SK-N-SH (cell line): ENCODE results near the gene SPATA19. TPM values are rescaled to one million over a fixed set of nuclear protein-coding genes. Genes with fewer than 3 reads are reported as not detected.

ENCODE experiments used
- CTCF ChIA-PET: fragments of 300-600, 350-600 bp; formaldehyde crosslinking; extraction: SDS; loops from one replicate; lab custom pipeline; 2021; lab: Yijun Ruan, JAX
- POLR2A ChIA-PET: fragments of 350-600 bp; sonication (Branson Sonifier 250); formaldehyde crosslinking; extraction: SDS; loops from one replicate; lab custom pipeline; 2020; ENCODE audit warnings: antibody characterized with exemption, inconsistent platforms; lab: Yijun Ruan, JAX
- DNase-seq: peaks from one replicate; pipeline ENCODE4 v3.0.0; 2012
- H2AFZ ChIP-seq: fragments of 200-600 bp; sonication (generic); 2 replicates; pipeline ENCODE4 v1.8.1; 2016; ENCODE audit warnings: antibody characterized with exemption, mild to moderate bottlenecking, low read depth
- H3F3A ChIP-seq: fragments of 200-600 bp; sonication (generic); replicated peaks from 2 replicates; pipeline ENCODE3; 2016; ENCODE audit warnings: antibody characterized with exemption, mild to moderate bottlenecking; ENCODE audit not compliant: insufficient read depth
- H3K27ac ChIP-seq, 2 experiments: fragments of 200-500 bp in 1 of 2; fragments of 200-600 bp in 1 of 2; sonication (Bioruptor generic) in 1 of 2; sonication (generic), shearing (Covaris generic) in 1 of 2; 2 replicates each; pipeline versions ENCODE4 v1.5.1 to v1.6.1; 2014 to 2016; ENCODE audit warnings: low read depth in 2 of 2, inconsistent platforms in 1 of 2, low read length in 1 of 2, mild to moderate bottlenecking in 1 of 2, mixed read lengths in 1 of 2
- H3K27me3 ChIP-seq: fragments of 200-600 bp; sonication (generic), shearing (Covaris generic); 2 replicates; pipeline ENCODE4 v1.6.1; 2016; ENCODE audit warnings: mixed run types; ENCODE audit not compliant: insufficient read depth
- H3K36me3 ChIP-seq, 2 experiments: fragments of 200-500 bp in 1 of 2; fragments of 200-600 bp in 1 of 2; sonication (Bioruptor generic) in 1 of 2; sonication (generic) in 1 of 2; replicated peaks in 1 of 2; 2 replicates each; pipeline versions ENCODE3 to v1.5.1; 2014 to 2016; ENCODE audit warnings: low read length in 1 of 2, mild to moderate bottlenecking in 1 of 2; ENCODE audit not compliant: insufficient read depth in 2 of 2, control insufficient read depth in 1 of 2
- H3K4me1 ChIP-seq, 2 experiments: fragments of 200-500 bp in 1 of 2; fragments of 200-600 bp in 1 of 2; sonication (Bioruptor generic) in 1 of 2; sonication (generic), shearing (Covaris generic) in 1 of 2; 2 replicates each; pipeline versions ENCODE4 v1.5.1 to v1.6.1; 2014 to 2016; ENCODE audit warnings: low read depth in 1 of 2, low read length in 1 of 2, mixed run types in 1 of 2; ENCODE audit not compliant: insufficient read depth in 2 of 2, control insufficient read depth in 1 of 2
- H3K4me2 ChIP-seq: fragments of 200-600 bp; sonication (generic), shearing (Covaris generic); 2 replicates; pipeline ENCODE4 v1.6.1; 2017; ENCODE audit warnings: mixed run types
- H3K4me3 ChIP-seq, 2 experiments: fragments of 200-500 bp in 1 of 2; fragments of 200-600 bp in 1 of 2; sonication (Bioruptor generic) in 1 of 2; sonication (generic), shearing (Covaris generic) in 1 of 2; 2 replicates each; pipeline versions ENCODE4 v1.5.1 to v1.8.1; 2014 to 2016; ENCODE audit warnings: low read depth in 2 of 2, inconsistent platforms in 1 of 2, low read length in 1 of 2, mild to moderate bottlenecking in 1 of 2, mixed read lengths in 1 of 2, moderate library complexity in 1 of 2
- H3K79me2 ChIP-seq: fragments of 200-600 bp; sonication (generic); 2 replicates; pipeline ENCODE4 v1.8.1; 2017; ENCODE audit warnings: mild to moderate bottlenecking; ENCODE audit not compliant: insufficient read depth
- H3K9ac ChIP-seq: fragments of 200-600 bp; sonication (generic); 2 replicates; pipeline ENCODE4 v1.6.1; 2017; ENCODE audit warnings: mixed run types
- H3K9me2 ChIP-seq: fragments of 200-600 bp; sonication (generic); 2 replicates; pipeline ENCODE4 v1.6.1; 2017; ENCODE audit warnings: mixed run types
- H3K9me3 ChIP-seq: fragments of 200-600 bp; sonication (generic); 2 replicates; pipeline ENCODE4 v1.6.1; 2017; ENCODE audit warnings: mixed run types, mild to moderate bottlenecking, moderate library complexity
- H4K20me1 ChIP-seq: fragments of 200-600 bp; sonication (generic); 2 replicates; pipeline ENCODE4 v1.6.1; 2017; ENCODE audit warnings: mild to moderate bottlenecking, mixed run types; ENCODE audit not compliant: insufficient read depth
- CHD2 ChIP-seq: fragments of 150-350 bp; IDR thresholded peaks from 2 replicates; pipeline ENCODE4 v1.6.1; 2018; ENCODE audit warnings: low read length; ENCODE audit not compliant: partially characterized antibody
- CTCF ChIP-seq: fragments of 200-600 bp; sonication (generic); IDR thresholded peaks from 2 replicates; pipeline ENCODE4 v1.6.1; 2017; ENCODE audit warnings: antibody characterized with exemption, mild to moderate bottlenecking, moderate library complexity
- GABPA ChIP-seq: IDR thresholded peaks from 2 replicates; pipeline ENCODE4 v1.4.0; 2012; ENCODE audit warnings: low read depth, mild to moderate bottlenecking
- GATA2 ChIP-seq: sonication (generic); formaldehyde crosslinking; IDR thresholded peaks from 2 replicates; pipeline ENCODE4 v1.5.0; 2020; ENCODE audit warnings: mild to moderate bottlenecking, missing genetic modification reagents
- IRF3 ChIP-seq: fragments of 150-350 bp; IDR thresholded peaks from 2 replicates; pipeline ENCODE4 v1.6.1; 2016; ENCODE audit warnings: mild to moderate bottlenecking, low read depth, low read length
- JUND ChIP-seq: IDR thresholded peaks from 2 replicates; pipeline ENCODE4 v1.4.0; 2012
- MEF2A ChIP-seq: IDR thresholded peaks from 2 replicates; pipeline ENCODE4 v1.4.0; 2012; ENCODE audit warnings: low read depth, borderline replicate concordance
- POLR2AphosphoS5 ChIP-seq: IDR thresholded peaks from 2 replicates; pipeline ENCODE4 v1.6.1; 2012; ENCODE audit warnings: low read depth, low read length
- RCOR1 ChIP-seq: fragments of 150-350 bp; IDR thresholded peaks from 2 replicates; pipeline ENCODE4 v1.6.1; 2017; ENCODE audit warnings: antibody characterized with exemption, low read length
- RFX5 ChIP-seq: IDR thresholded peaks from 2 replicates; pipeline ENCODE4 v1.6.1; 2012; ENCODE audit warnings: mild to moderate bottlenecking, improper control_type of control experiment, low read length
- SMC3 ChIP-seq: IDR thresholded peaks from 2 replicates; pipeline ENCODE4 v1.6.1; 2012; ENCODE audit warnings: low read depth, low read length, improper control_type of control experiment
- TAF1 ChIP-seq: IDR thresholded peaks from 2 replicates; pipeline ENCODE4 v1.6.1; 2012; ENCODE audit warnings: low read depth, mild to moderate bottlenecking, low read length, moderate library complexity, borderline replicate concordance
- TEAD4 ChIP-seq: IDR thresholded peaks from 2 replicates; pipeline ENCODE4 v1.4.0; 2012; ENCODE audit warnings: mild to moderate bottlenecking, borderline replicate concordance; ENCODE audit not compliant: insufficient read depth
- USF1 ChIP-seq: IDR thresholded peaks from 2 replicates; pipeline ENCODE4 v1.4.0; 2012; ENCODE audit warnings: low read depth, borderline replicate concordance
- WGBS: methylation state at CpG from one replicate; pipeline ENCODE4 v1.1.6; 2017; ENCODE audit warnings: low lambda C conversion rate; 5-methylcytosine and 5-hydroxymethylcytosine counted together
- polyA plus RNA-seq, 3 experiments: library from polyadenylated mRNA; depleted of rRNA; stranded (reverse); fragments of >200 nt; gene quantifications; 2 replicates each; pipeline ENCODE4 v1.2.3, GENCODE V29; 2012

Gene SPATA19
- polyA plus RNA-seq, 1 of the 3 experiments (the other 2 are of a cell fraction): not detected

GRCh38 chr11:133801356-133801755, 44.0 kb downstream of the SPATA19 start:
- Histone ChIP-seq H3K4me1 (no peaks in the 10 kb centered on the region), H3K27ac (no peak overlapping the region), H3K9me2 (no peaks in the 10 kb centered on the region), H3K9me3 (no peaks in the 10 kb centered on the region; the same call in 1 of the 2 replicates), H3K9ac (no peak overlapping the region), H3F3A (no peaks in the 10 kb centered on the region), H3K4me2 (no peak overlapping the region), H3K27me3 (no peaks in the 10 kb centered on the region), H4K20me1 (no peaks in the 10 kb centered on the region), H3K4me3 (no peak overlapping the region), H2AFZ (no peak overlapping the region), H3K79me2 (no peaks in the 10 kb centered on the region), H3K36me3 (no peaks in the 10 kb centered on the region)
- WGBS: 13% methylated on average over 4 of the region's 4 CpGs
- ChIA-PET POLR2A (no interaction called here), CTCF (no interaction called here)
- no peak for TF ChIP-seq GATA2 (CRISPR knock-in tag)
- no peak for DNase-seq

- Histone ChIP-seq H3K9me3 (no peaks in the 10 kb centered on the region; the same call in 1 of the 2 replicates), H3K27ac (no peak overlapping the region)
- TF ChIP-seq IRF3 (no peak), USF1 (no peak), POLR2AphosphoS5 (no peak), TAF1 (no peak), JUND (no peak), RFX5 (no peak), GABPA (no peak), CHD2 (no peak), SMC3 (no peak), MEF2A (no peak), RCOR1 (no peak)
- TF ChIP-seq, all 33 proteins: peak for 0
- H3K4me1 ChIP-seq: no peaks in the 10 kb centered on the region
- H3K9ac ChIP-seq: no peak overlapping the region
- no peaks in the 10 kb centered on the region for H3K79me2 ChIP-seq
- H3K4me2 ChIP-seq: no peak overlapping the region
- H3K9me2 ChIP-seq: no peaks in the 10 kb centered on the region
- 12% methylated on average over 5 of the region's 8 CpGs for WGBS
- POLR2A ChIA-PET: no interaction called here
- no peak overlapping the region for H3K4me3 ChIP-seq
- H3K27me3 ChIP-seq: no peaks in the 10 kb centered on the region
- H3K36me3 ChIP-seq: no peaks in the 10 kb centered on the region
- H3F3A ChIP-seq: no peaks in the 10 kb centered on the region
- H2AFZ ChIP-seq: no peak overlapping the region
- CTCF ChIA-PET: no interaction called here
- no peaks in the 10 kb centered on the region for H4K20me1 ChIP-seq
- no peak for DNase-seq
These were observed 44.6 kb downstream of the SPATA19 start for GRCh38 chr11:133800666-133801065.

GRCh38 chr11:133797554-133797953, 47.8 kb downstream of the SPATA19 start:
- ChIA-PET CTCF (no interaction called here), POLR2A (no interaction called here)
- WGBS: 11% methylated on average over 6 of the region's 6 CpGs
- no peaks in the 10 kb centered on the region for H3K36me3 ChIP-seq
- no peak overlapping the region for H2AFZ ChIP-seq
- no peaks in the 10 kb centered on the region for H3K4me1 ChIP-seq
- no peaks in the 10 kb centered on the region for H3K79me2 ChIP-seq
- DNase-seq: no peak
- no peak for TF ChIP-seq TEAD4
- no peak for TF ChIP-seq CHD2
- TF ChIP-seq CTCF: no peak
- H3K27ac ChIP-seq: no peak overlapping the region
- no peaks in the 10 kb centered on the region for H3K27me3 ChIP-seq
- no peak overlapping the region for H3K4me3 ChIP-seq
- no peaks in the 10 kb centered on the region for H3K9me2 ChIP-seq
- no peaks in the 10 kb centered on the region; the same call in 1 of the 2 replicates for H3K9me3 ChIP-seq
- H3K9ac ChIP-seq: no peak overlapping the region
- H3K4me2 ChIP-seq: no peak overlapping the region
- H4K20me1 ChIP-seq: no peaks in the 10 kb centered on the region
- H3F3A ChIP-seq: no peaks in the 10 kb centered on the region
